GM12801 (cell line): ENCODE measurements around the gene SPATC1L.

Experiments used
- CTCF ChIP-seq: IDR thresholded peaks from one replicate; pipeline ENCODE4 v1.5.1; 2011; ENCODE audit warnings: control low read depth; ENCODE audit not compliant: insufficient read length; ENCODE audit errors: extremely low read depth

The SPATC1L gene

GRCh38 chr21:46191257-46191685 lies 7.0 kb upstream of the SPATC1L start:
- no peak for TF ChIP-seq CTCF

GRCh38 chr21:46190491-46191131 lies 6.4 kb upstream of the SPATC1L start:
- no peak for TF ChIP-seq CTCF

- TF ChIP-seq CTCF = no peak
Observed at GRCh38 chr21:46189959-46190490, 5.8 kb upstream of the SPATC1L start.

- TF ChIP-seq CTCF = no peak
Observed at GRCh38 chr21:46189213-46189958, 5.1 kb upstream of the SPATC1L start.

GRCh38 chr21:46188226-46189212 lies 4.3 kb upstream of the SPATC1L start:
- TF ChIP-seq CTCF = no peak

- no peak for TF ChIP-seq CTCF
Observed at GRCh38 chr21:46187814-46188213, 3.6 kb upstream of the SPATC1L start.

- no peak for TF ChIP-seq CTCF
Observed at GRCh38 chr21:46187261-46187660, 3.0 kb upstream of the SPATC1L start.
